IgD-negative memory B cell (primary cell): Measurements from ENCODE around the gene FOS. TPM values are rescaled to one million over a fixed set of nuclear protein-coding genes. Genes with fewer than 3 reads are reported as not detected.

ENCODE experiments used
- H3K27ac Mint-ChIP-seq, 3 donors: one replicate each; pipeline ENCODE4 v1.8.0; 2020 to 2022; ENCODE audit warnings: mild to moderate bottlenecking in 3 of 3, mixed read lengths in 3 of 3, moderate library complexity in 1 of 3
- H3K27me3 Mint-ChIP-seq: one replicate; pipeline ENCODE4 v1.8.0; 2021; ENCODE audit warnings: mixed read lengths
- H3K36me3 Mint-ChIP-seq: one replicate; pipeline ENCODE4 v1.8.0; 2020; ENCODE audit warnings: mild to moderate bottlenecking, mixed read lengths
- H3K4me1 Mint-ChIP-seq, 3 donors: one replicate each; pipeline ENCODE4 v1.8.0; 2020 to 2022; ENCODE audit warnings: mixed read lengths in 3 of 3, mild to moderate bottlenecking in 1 of 3
- H3K4me3 Mint-ChIP-seq, 4 donors: one replicate each; pipeline ENCODE4 v1.8.0; 2020 to 2022; ENCODE audit warnings: mild to moderate bottlenecking in 4 of 4, mixed read lengths in 4 of 4, moderate library complexity in 3 of 4
- H3K9me3 Mint-ChIP-seq, 3 donors: one replicate each; pipeline ENCODE4 v1.8.0; 2020 to 2021; ENCODE audit warnings: mixed read lengths in 3 of 3, mild to moderate bottlenecking in 1 of 3
- polyA plus RNA-seq: library from polyadenylated mRNA; unstranded; fragments of 300-500 nt; fragmentation: Illumina TruSeq; gene quantifications from one replicate; pipeline ENCODE4 v1.2.3, GENCODE V29; 2021

Gene FOS
- polyA plus RNA-seq, 1 donor from 2014 or later: 487 TPM

GRCh38 chr14:75260025-75260763 is 18.4 kb upstream of the FOS start:
- H3K4me3 Mint-ChIP-seq: peak overlapping the region in 3 of 4 donors; percentile 5 to 76 (median 54)
- H3K27ac Mint-ChIP-seq: peak overlapping the region; percentile 90 to 99 (median 99)
- H3K9me3 Mint-ChIP-seq: no peaks in the 10 kb centered on the region
- H3K36me3 Mint-ChIP-seq: no peaks in the 10 kb centered on the region
- peaks cover 4% of the 10 kb centered on the region for H3K27me3 Mint-ChIP-seq
- peaks cover 15 to 22% (median 18%) of the 10 kb centered on the region in 3 donors for H3K4me1 Mint-ChIP-seq

GRCh38 chr14:75261820-75262219 is 16.8 kb upstream of the FOS start:
- no peaks in the 10 kb centered on the region for H3K36me3 Mint-ChIP-seq
- no peak overlapping the region for H3K4me3 Mint-ChIP-seq
- peak overlapping the region in 1 of 3 donors; percentile 90 for H3K27ac Mint-ChIP-seq
- peaks cover 13% of the 10 kb centered on the region for H3K27me3 Mint-ChIP-seq
- peaks cover 15 to 22% (median 18%) of the 10 kb centered on the region in 3 donors for H3K4me1 Mint-ChIP-seq
- no peaks in the 10 kb centered on the region for H3K9me3 Mint-ChIP-seq

GRCh38 chr14:75262641-75263040 is 16.0 kb upstream of the FOS start:
- peaks cover 10% of the 10 kb centered on the region for H3K27me3 Mint-ChIP-seq
- peaks cover 15 to 22% (median 16%) of the 10 kb centered on the region in 3 donors for H3K4me1 Mint-ChIP-seq
- no peaks in the 10 kb centered on the region for H3K36me3 Mint-ChIP-seq
- H3K27ac Mint-ChIP-seq: peak overlapping the region in 1 of 3 donors; percentile 19
- no peaks in the 10 kb centered on the region for H3K9me3 Mint-ChIP-seq
- H3K4me3 Mint-ChIP-seq: no peak overlapping the region

- H3K27ac Mint-ChIP-seq: no peak overlapping the region
- no peaks in the 10 kb centered on the region for H3K36me3 Mint-ChIP-seq
- peaks cover 18% of the 10 kb centered on the region for H3K27me3 Mint-ChIP-seq
- peaks cover 10 to 14% (median 13%) of the 10 kb centered on the region in 3 donors for H3K4me1 Mint-ChIP-seq
- no peaks in the 10 kb centered on the region for H3K9me3 Mint-ChIP-seq
- no peak overlapping the region for H3K4me3 Mint-ChIP-seq
These were observed 14.6 kb upstream of the FOS start for GRCh38 chr14:75264036-75264435.

GRCh38 chr14:75267141-75267721 is 11.4 kb upstream of the FOS start:
- H3K27ac Mint-ChIP-seq: no peak overlapping the region
- peaks cover 22% of the 10 kb centered on the region for H3K27me3 Mint-ChIP-seq
- H3K4me1 Mint-ChIP-seq: peaks cover 0 to 3% (median 0%) of the 10 kb centered on the region in 3 donors
- no peaks in the 10 kb centered on the region for H3K9me3 Mint-ChIP-seq
- H3K4me3 Mint-ChIP-seq: no peak overlapping the region
- H3K36me3 Mint-ChIP-seq: no peaks in the 10 kb centered on the region

GRCh38 chr14:75268633-75269550 is 9.7 kb upstream of the FOS start:
- Mint-ChIP-seq H3K27ac (peak overlapping the region in 2 of 3 donors; percentile 18 to 59), H3K27me3 (peaks cover 32% of the 10 kb centered on the region), H3K36me3 (no peaks in the 10 kb centered on the region), H3K4me1 (peaks cover 1 to 7% (median 2%) of the 10 kb centered on the region in 3 donors), H3K9me3 (no peaks in the 10 kb centered on the region), H3K4me3 (no peak overlapping the region)

GRCh38 chr14:75271514-75271913 is 7.1 kb upstream of the FOS start:
- no peaks in the 10 kb centered on the region for H3K36me3 Mint-ChIP-seq
- H3K9me3 Mint-ChIP-seq: no peaks in the 10 kb centered on the region
- H3K27ac Mint-ChIP-seq: peak overlapping the region in 1 of 3 donors; percentile 11
- H3K27me3 Mint-ChIP-seq: peaks cover 44% of the 10 kb centered on the region
- no peak overlapping the region for H3K4me3 Mint-ChIP-seq
- H3K4me1 Mint-ChIP-seq: peaks cover 13 to 25% (median 16%) of the 10 kb centered on the region in 3 donors

- Mint-ChIP-seq H3K27me3 (peaks cover 49% of the 10 kb centered on the region), H3K27ac (peak overlapping the region; percentile 9 to 97 (median 87)), H3K4me3 (peak overlapping the region in 3 of 4 donors; percentile 9 to 78 (median 23)), H3K4me1 (peaks cover 22 to 31% (median 24%) of the 10 kb centered on the region in 3 donors), H3K36me3 (no peaks in the 10 kb centered on the region), H3K9me3 (no peaks in the 10 kb centered on the region)
These were observed 5.2 kb upstream of the FOS start for GRCh38 chr14:75273272-75274049.

- peaks cover 49% of the 10 kb centered on the region for H3K27me3 Mint-ChIP-seq
- H3K27ac Mint-ChIP-seq: peak overlapping the region; percentile 87 to 97 (median 93)
- H3K9me3 Mint-ChIP-seq: no peaks in the 10 kb centered on the region
- H3K4me3 Mint-ChIP-seq: peak overlapping the region; percentile 47 to 84 (median 58)
- H3K4me1 Mint-ChIP-seq: peaks cover 24 to 30% (median 28%) of the 10 kb centered on the region in 3 donors
- H3K36me3 Mint-ChIP-seq: no peaks in the 10 kb centered on the region
These were observed 4.4 kb upstream of the FOS start for GRCh38 chr14:75274050-75274898.

- Mint-ChIP-seq H3K4me3 (peak overlapping the region; percentile 57 to 84 (median 67)), H3K9me3 (no peaks in the 10 kb centered on the region), H3K36me3 (no peaks in the 10 kb centered on the region), H3K27ac (peak overlapping the region; percentile 87 to 97 (median 93)), H3K4me1 (peaks cover 29 to 35% (median 31%) of the 10 kb centered on the region in 3 donors), H3K27me3 (peaks cover 56% of the 10 kb centered on the region)
These were observed 3.6 kb upstream of the FOS start for GRCh38 chr14:75274899-75275569.

- H3K9me3 Mint-ChIP-seq: no peaks in the 10 kb centered on the region
- H3K27me3 Mint-ChIP-seq: peaks cover 59% of the 10 kb centered on the region
- H3K4me1 Mint-ChIP-seq: peaks cover 30 to 35% (median 31%) of the 10 kb centered on the region in 3 donors
- no peaks in the 10 kb centered on the region for H3K36me3 Mint-ChIP-seq
- H3K27ac Mint-ChIP-seq: peak overlapping the region; percentile 87 to 97 (median 93)
- peak overlapping the region; percentile 57 to 84 (median 67) for H3K4me3 Mint-ChIP-seq
These were observed 3.0 kb upstream of the FOS start for GRCh38 chr14:75275598-75275997.

- H3K4me3 Mint-ChIP-seq: peak overlapping the region; percentile 88 to 98 (median 96)
- H3K27ac Mint-ChIP-seq: peak overlapping the region; percentile 97 to 98 (median 97)
- no peaks in the 10 kb centered on the region for H3K36me3 Mint-ChIP-seq
- H3K27me3 Mint-ChIP-seq: peaks cover 66% of the 10 kb centered on the region
- H3K9me3 Mint-ChIP-seq: no peaks in the 10 kb centered on the region
- peaks cover 30 to 38% (median 35%) of the 10 kb centered on the region in 3 donors for H3K4me1 Mint-ChIP-seq
These were observed 1.4 kb upstream of the FOS start for GRCh38 chr14:75277008-75277814.
